Loucy (cell line): ENCODE results near the gene PFKL.

Source experiments
- EZH2phosphoT487 ChIP-seq: fragments of 200-600 bp; IDR thresholded peaks from 2 replicates; pipeline ENCODE4 v1.6.1; 2018; ENCODE audit warnings: antibody characterized with exemption, mild to moderate bottlenecking, moderate library complexity, borderline replicate concordance
- TF ChIP-seq, protein P1 (sequence below): fragments of 200-600 bp; sonication (generic); conservative IDR thresholded peaks from 2 replicates; pipeline ENCODE4 v1.5.1; 2014; ENCODE audit warnings: mild to moderate bottlenecking, antibody characterized with exemption, low read length

DNA sequence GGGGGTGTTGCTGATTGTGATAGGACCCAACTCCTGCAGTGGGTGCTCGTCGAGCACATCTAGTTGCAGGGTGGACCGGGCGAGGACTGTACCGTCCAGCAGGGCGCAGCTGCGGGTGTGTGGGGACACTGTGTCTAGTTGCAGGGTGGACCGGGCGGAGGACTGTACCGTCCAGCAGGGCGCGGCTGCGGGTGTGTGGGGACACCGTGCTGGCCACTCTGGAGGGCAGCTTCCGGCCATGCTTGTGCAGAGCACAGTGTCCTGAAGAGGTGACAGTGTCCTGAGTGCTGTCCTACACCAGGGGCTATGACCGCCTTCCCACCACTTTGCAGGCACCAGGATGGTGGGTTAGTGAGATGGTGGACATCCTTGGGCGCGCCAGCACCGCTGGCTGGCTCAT is 49.0 kb downstream of the PFKL start:
- TF ChIP-seq EZH2phosphoT487, result no peak
- TF ChIP-seq, protein P1, sequence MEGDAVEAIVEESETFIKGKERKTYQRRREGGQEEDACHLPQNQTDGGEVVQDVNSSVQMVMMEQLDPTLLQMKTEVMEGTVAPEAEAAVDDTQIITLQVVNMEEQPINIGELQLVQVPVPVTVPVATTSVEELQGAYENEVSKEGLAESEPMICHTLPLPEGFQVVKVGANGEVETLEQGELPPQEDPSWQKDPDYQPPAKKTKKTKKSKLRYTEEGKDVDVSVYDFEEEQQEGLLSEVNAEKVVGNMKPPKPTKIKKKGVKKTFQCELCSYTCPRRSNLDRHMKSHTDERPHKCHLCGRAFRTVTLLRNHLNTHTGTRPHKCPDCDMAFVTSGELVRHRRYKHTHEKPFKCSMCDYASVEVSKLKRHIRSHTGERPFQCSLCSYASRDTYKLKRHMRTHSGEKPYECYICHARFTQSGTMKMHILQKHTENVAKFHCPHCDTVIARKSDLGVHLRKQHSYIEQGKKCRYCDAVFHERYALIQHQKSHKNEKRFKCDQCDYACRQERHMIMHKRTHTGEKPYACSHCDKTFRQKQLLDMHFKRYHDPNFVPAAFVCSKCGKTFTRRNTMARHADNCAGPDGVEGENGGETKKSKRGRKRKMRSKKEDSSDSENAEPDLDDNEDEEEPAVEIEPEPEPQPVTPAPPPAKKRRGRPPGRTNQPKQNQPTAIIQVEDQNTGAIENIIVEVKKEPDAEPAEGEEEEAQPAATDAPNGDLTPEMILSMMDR, result no peak
